GM19193 (cell line): ENCODE results near the gene ODAPH.

Experiments
- POLR2A ChIP-seq: IDR thresholded peaks from 4 replicates; pipeline ENCODE4 v1.6.1; 2011; ENCODE audit not compliant: insufficient read depth, insufficient read length; ENCODE audit errors: extremely low read depth

ODAPH gene

GRCh38 chr4:75545526-75545925 lies 10.3 kb upstream of the ODAPH start:
- TF ChIP-seq POLR2A = no peak

GRCh38 chr4:75547647-75548387 lies 8.0 kb upstream of the ODAPH start:
- TF ChIP-seq POLR2A = no peak

DNA sequence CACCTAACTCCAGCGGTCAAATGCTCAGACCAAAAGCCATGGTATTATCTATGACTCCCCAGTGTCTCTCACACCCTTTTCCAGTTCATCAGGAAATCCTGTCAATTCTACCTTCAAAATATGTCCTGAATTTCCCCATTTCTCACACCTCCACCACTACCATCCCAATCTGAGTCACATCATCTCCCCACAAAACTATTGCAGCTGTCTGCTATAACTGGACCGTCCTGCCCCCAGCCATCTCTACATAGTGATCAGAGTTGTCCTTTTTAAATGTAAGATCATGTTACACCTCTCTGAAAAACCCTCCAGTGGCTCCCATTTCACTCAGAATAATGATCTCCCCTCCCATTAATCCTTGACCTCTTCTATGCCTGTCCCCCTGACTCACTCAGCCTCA lies 6.8 kb upstream of the ODAPH start:
- no peak for TF ChIP-seq POLR2A

GRCh38 chr4:75552452-75552851 lies 3.4 kb upstream of the ODAPH start:
- no peak for TF ChIP-seq POLR2A

DNA sequence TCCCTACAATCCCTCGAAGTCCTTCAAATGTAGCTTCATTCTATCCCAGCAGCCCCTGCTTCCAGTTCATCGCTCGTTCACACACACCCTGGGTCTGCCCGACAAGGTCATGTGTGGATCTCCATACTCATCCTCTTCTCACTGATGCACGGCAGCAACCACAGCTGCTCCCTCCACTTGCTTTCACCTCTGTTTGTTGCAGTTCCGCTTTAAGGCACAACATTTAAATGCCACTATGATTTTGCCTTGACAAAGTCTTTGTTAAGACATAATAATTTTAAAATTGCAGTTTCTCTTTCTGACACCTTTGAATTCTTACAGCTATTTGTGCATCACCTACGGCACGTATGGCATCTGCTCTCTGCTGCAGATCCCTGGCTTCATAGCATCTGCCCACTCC lies 1.8 kb downstream of the ODAPH start:
- TF ChIP-seq POLR2A = no peak

DNA sequence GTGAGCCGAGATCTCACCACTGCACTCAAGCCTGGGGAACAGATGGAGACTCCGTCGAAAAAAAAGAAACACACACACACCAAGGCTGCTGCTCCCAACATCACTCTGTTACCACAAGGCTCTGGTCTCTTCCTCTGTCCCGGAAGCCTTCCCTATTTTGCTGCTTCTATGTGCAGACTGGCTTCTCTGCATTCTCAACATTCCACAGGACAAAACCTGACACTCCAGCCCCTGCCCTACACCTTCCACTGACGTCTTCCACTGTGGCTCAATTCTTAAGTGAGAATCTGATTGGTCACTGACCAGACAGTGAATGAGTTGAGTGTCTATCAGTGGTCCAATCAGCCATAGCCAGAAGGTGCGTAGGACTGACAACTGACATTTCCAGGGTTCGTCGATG lies 5.9 kb downstream of the ODAPH start:
- TF ChIP-seq POLR2A = no peak

DNA sequence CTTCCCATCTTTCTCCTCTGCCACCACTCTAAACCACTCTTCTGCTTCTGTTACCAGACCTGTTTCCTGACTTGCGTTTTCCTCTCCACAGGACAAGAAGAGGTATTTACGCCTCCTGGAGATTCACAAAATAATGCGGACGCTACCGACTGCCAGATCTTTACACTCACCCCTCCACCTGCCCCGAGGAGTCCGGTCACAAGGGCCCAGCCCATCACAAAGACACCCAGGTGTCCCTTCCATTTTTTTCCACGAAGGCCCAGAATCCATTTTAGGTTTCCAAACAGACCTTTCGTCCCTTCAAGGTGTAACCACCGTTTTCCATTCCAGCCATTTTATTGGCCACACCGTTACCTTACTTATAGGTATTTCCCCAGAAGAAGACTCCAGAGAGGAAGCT lies 8.2 kb downstream of the ODAPH start:
- TF ChIP-seq POLR2A = no peak

DNA sequence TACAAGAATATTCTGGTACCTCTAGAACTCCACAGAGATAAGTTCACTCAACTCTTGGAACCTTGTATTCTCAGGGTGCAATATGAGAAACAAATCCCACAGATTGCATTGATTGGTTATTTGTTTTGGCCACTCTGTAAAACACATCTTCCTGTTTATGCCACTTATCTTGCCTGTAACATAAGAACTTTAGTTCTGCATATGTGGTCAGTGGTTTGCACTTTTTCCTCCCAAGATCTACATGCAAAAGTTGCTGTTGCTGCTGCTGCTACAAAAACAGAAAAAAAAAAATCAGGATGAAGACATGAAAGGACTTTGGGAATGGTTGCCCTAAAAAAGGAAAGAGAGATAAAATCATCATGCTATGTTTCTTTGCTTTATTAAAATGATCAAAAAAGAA lies 9.6 kb downstream of the ODAPH start:
- no peak for TF ChIP-seq POLR2A

- TF ChIP-seq POLR2A = no peak
Observed at GRCh38 chr4:75566911-75567310, 11.0 kb downstream of the ODAPH start.

DNA sequence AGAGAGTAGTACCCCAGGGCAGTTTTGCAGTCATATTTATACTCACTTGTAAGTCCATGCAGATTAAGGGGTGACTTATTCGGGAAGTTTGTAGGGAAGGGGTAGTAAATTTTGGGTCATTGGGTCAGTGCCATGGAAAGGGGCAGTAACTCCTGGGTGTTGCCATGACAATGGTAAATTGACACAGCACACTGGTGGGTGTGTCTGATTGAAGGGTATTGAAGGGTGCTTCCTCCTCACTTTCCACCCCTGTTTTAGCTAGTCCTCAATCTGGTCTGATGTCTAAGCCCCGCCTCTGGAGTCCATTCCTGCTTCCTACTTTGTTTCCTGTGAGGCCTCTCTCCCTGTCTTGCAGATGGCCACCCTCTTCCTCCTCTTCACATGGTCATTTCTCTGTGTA lies 11.9 kb downstream of the ODAPH start:
- TF ChIP-seq POLR2A = no peak

DNA sequence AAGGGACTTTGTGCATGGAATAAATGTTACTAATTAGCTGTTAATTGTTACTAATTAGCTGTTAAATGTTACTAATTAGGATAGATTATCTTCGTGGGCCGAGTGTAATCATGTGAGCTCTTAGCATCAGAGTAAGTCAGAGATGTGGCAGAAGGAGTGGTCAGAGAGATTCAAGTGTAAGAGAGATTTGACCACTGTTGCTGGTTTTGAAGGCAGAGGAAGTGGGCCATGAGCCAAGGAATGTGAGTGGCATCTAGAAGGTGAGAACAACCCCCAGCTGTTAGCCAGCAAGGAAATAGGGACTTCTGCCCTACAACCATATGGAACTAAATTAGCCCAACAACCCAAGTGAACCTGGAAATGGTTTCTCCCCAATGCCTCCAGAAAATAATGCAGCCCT lies 28.2 kb downstream of the ODAPH start:
- TF ChIP-seq POLR2A = no peak

DNA sequence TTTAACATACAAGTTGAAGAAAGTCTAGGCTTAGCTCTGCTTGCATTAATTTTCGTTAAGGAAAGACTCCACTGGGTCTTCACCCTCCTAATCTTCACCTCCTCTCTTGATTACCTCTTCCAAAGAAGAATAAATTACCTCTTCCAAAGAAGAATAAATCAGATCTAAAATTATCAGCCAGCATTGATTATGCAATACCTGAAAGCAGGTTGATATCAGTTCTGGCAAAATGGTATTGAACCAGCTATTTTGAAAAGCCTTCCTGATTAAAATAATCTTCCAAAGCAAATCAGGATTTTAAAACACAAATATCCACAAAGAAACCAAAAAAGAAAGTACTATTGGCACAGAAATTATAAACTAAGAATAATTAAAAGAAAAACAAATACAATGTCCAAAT lies 37.5 kb downstream of the ODAPH start:
- no peak for TF ChIP-seq POLR2A

- TF ChIP-seq POLR2A = no peak
Observed at GRCh38 chr4:75596061-75596460, 40.2 kb downstream of the ODAPH start.

- no peak for TF ChIP-seq POLR2A
Observed at GRCh38 chr4:75598390-75598789, 42.5 kb downstream of the ODAPH start.

- no peak for TF ChIP-seq POLR2A
Observed at GRCh38 chr4:75599647-75600046, 43.8 kb downstream of the ODAPH start.

DNA sequence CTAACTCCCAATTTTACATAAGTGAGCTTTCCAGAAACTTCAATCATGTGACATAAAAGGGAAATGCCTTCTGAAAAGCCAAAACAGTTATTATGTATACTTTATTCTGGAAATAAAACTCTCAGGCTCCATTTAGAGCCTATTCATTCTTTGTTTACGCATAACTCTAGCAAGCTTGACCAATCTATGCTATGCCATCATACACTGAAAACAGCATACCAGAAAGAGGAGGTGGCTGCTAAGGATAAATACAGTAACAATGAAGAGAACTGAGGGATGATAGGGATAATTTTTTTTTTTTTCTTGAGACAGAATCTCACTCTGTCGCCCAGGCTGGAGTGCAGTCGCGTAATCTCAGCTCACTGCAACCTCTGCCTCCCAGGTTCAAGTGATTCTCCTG lies 50.1 kb downstream of the ODAPH start:
- TF ChIP-seq POLR2A = no peak

DNA sequence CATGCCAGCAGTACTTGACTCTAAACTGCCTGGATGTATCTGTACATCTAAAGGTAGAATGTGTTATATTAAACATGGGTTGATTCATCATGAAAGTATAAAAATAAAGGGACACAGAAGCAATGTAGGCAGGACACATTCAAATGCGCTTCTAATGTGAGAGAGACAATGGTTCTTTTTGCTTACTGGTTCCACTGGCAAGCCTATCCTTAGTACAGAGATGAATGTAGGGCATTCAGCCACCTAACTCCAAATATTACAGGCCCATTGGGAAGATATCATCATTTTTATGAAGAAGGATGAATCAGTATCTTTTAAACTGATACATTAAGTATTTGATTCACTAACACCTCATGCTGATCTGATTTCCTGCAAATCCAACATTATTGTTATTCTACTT lies 56.4 kb downstream of the ODAPH start:
- no peak for TF ChIP-seq POLR2A
